Spleen (tissue), 7 donors: ENCODE results near the gene FMR1NB.

ENCODE experiments used
- CTCF ChIP-seq, 11 experiments: fragments of 200-600 bp in 7 of 11; fragments of 450-650 bp in 4 of 11; sonication (generic) in 4 of 11; IDR thresholded peaks in 8 of 11; conservative IDR thresholded peaks in 3 of 11; 1 replicate in 7 of 11; 2 replicates in 4 of 11; pipeline versions ENCODE4 v1.4.0 to v1.8.0; 2016 to 2021; ENCODE audit warnings: antibody characterized with exemption in 11 of 11, inconsistent platforms in 4 of 11, mild to moderate bottlenecking in 1 of 11
- POLR2A ChIP-seq, 3 donors: fragments of 450-650 bp; IDR thresholded peaks; one replicate each; pipeline ENCODE4 v1.5.1; 2017; ENCODE audit warnings: antibody characterized with exemption in 3 of 3, mild to moderate bottlenecking in 1 of 3
- donor health status: DM: no; HTN: no; CAD: no; lungs with moderate emphysema.
- donor health status: DM: no; HTN: no; CAD: no.
- donor health status: DM: no; HTN: no; CAD: no.

GRCh38 chrX:147957291-147957690 lies 23.8 kb upstream of the FMR1NB start:
- TF ChIP-seq CTCF (IDR thresholded peaks at IDR 0.05 in 8 of 11, conservative IDR thresholded peaks at IDR 0.05 in 3 of 11): no peak
- no peak for TF ChIP-seq POLR2A (IDR thresholded peaks at IDR 0.05)
